Activated CD8-positive, alpha-beta T cell treated with anti-CD3 and anti-CD28 coated beads for 36 hours (primary cell): ENCODE results near the gene SBF1. TPM values are rescaled to one million over a fixed set of nuclear protein-coding genes. Genes with fewer than 3 reads are reported as not detected.

ENCODE experiments used
- ATAC-seq: fragments of 200-7000 bp; cut with Tn5 transposase; one replicate; pipeline ENCODE4 v1.10.0; 2021; ENCODE audit warnings: mild to moderate bottlenecking, moderate library complexity
- CTCF ChIA-PET: fragments of 350-600 bp; sonication (Branson Sonifier 250); formaldehyde crosslinking; loops from one replicate; lab custom pipeline; 2021; ENCODE audit warnings: antibody characterized with exemption; lab: Charles Lee
- POLR2A ChIA-PET: fragments of 350-600 bp; sonication (Branson Sonifier 250); formaldehyde crosslinking; loops from one replicate; lab custom pipeline; 2021; ENCODE audit warnings: antibody characterized with exemption; lab: Charles Lee
- DNase-seq: peaks from one replicate; pipeline ENCODE4 v3.0.0-alpha.2; 2020
- H3K27ac Mint-ChIP-seq: one replicate; pipeline ENCODE4 v1.8.0; 2021; ENCODE audit warnings: mild to moderate bottlenecking, mixed read lengths
- H3K27me3 Mint-ChIP-seq: one replicate; pipeline ENCODE4 v1.8.0; 2021; ENCODE audit warnings: mixed read lengths
- H3K36me3 Mint-ChIP-seq: one replicate; pipeline ENCODE4 v1.8.0; 2021; ENCODE audit warnings: low read depth, mixed read lengths
- H3K4me1 Mint-ChIP-seq: one replicate; pipeline ENCODE4 v1.8.0; 2021; ENCODE audit warnings: low read depth, mixed read lengths
- H3K4me3 Mint-ChIP-seq: one replicate; pipeline ENCODE4 v1.8.0; 2021; ENCODE audit warnings: mild to moderate bottlenecking, moderate library complexity, mixed read lengths
- H3K9me3 Mint-ChIP-seq: one replicate; pipeline ENCODE4 v1.8.0; 2021; ENCODE audit warnings: mixed read lengths
- intact Hi-C: fragments of 100-400 bp; cut with micrococcal nuclease; formaldehyde crosslinking; loops from one replicate; pipeline ENCODE4 v1.10.0; 2022
- total RNA-seq, 2 experiments: library from RNA; stranded (reverse); gene quantifications; one replicate each; pipeline ENCODE4 v1.2.3, GENCODE V29; 2021
- TF ChIP-seq, protein P1 (sequence below): fragments of 200-600 bp; IDR thresholded peaks from one replicate; pipeline ENCODE4 v1.8.0; 2022; ENCODE audit warnings: antibody characterized with exemption, mild to moderate bottlenecking

SBF1 gene
- 100 to 1,000 TPM; 120 TPM for total RNA-seq

DNA sequence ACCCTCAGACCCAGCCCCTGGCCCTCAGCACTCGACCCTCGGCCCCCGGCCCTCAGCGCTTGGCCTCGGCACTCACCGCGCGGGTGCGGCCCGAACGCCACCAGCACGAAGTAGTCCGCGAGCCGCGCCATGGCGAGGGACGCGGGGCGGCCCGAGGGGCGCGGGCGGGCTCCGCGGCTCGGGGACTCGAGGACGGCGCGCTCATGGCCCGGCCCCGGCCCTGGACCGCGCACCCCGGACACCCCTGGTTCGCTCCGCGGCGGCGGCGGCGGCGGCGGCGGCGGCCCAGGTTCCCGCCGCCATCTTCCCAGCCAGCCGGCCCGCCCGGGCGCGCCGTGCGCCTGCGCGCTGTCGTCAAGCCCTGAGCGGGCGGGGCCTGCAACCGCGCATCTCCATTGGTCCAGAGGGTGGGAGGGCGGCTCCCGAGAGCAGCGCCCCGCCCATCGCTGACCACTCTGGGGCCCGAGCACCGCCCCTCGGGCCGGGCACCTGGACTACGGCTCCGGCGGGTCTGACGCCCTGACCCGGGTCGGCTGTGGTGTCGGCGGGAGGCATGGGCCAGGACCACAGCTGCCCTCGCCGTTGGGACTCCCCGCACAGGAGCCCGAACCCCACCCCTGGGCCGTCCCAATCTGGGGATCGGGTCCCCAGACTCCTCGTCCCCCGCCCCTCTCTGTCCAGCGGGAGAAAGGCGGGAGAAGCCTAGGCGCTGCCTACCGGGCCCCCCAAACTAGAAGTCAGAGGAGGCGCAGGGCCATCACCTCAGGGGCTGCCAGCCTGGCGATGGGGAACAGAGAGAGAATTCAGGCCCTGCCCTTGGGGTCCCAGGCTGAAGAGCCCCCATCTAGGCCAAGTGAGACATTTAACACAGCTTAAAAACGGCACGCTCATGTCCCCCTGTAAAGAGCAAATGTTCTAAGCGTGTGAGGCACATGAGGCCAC is at the start of gene SBF1:
Gene SBF1, minus strand, starts transcription at position 326 of the 942 bp plus-strand sequence. Its CDS starts 195 bp downstream, at position 131.
- Mint-ChIP-seq H3K36me3 (peaks cover 1% of the 10 kb centered on the region), H3K4me1 (peaks cover 46% of the 10 kb centered on the region), H3K27me3 (peaks cover 2% of the 10 kb centered on the region), H3K9me3 (no peaks in the 10 kb centered on the region), H3K27ac (peak within 1 kb of the TSS; percentile 95), H3K4me3 (peak within 1 kb of the TSS; percentile 99)
- ChIA-PET POLR2A (interaction anchor here (0.6 to 3.8 kb wide), 3 partner anchors 35 to 77 kb away, joined by 3 to 21 read pairs (median 8); partner anchors contain the start of gene SCO2), CTCF (interaction anchor here (0.5 to 3.9 kb wide), 3 partner anchors 51 to 146 kb away, joined by 3 to 15 read pairs (median 13); partner anchors contain the start of gene SCO2)
- ATAC-seq (peak; percentile 76), DNase-seq (peak; percentile 91)
- intact Hi-C loops = no loop called here
- TF ChIP-seq, protein P1, sequence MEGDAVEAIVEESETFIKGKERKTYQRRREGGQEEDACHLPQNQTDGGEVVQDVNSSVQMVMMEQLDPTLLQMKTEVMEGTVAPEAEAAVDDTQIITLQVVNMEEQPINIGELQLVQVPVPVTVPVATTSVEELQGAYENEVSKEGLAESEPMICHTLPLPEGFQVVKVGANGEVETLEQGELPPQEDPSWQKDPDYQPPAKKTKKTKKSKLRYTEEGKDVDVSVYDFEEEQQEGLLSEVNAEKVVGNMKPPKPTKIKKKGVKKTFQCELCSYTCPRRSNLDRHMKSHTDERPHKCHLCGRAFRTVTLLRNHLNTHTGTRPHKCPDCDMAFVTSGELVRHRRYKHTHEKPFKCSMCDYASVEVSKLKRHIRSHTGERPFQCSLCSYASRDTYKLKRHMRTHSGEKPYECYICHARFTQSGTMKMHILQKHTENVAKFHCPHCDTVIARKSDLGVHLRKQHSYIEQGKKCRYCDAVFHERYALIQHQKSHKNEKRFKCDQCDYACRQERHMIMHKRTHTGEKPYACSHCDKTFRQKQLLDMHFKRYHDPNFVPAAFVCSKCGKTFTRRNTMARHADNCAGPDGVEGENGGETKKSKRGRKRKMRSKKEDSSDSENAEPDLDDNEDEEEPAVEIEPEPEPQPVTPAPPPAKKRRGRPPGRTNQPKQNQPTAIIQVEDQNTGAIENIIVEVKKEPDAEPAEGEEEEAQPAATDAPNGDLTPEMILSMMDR = no peak

DNA sequence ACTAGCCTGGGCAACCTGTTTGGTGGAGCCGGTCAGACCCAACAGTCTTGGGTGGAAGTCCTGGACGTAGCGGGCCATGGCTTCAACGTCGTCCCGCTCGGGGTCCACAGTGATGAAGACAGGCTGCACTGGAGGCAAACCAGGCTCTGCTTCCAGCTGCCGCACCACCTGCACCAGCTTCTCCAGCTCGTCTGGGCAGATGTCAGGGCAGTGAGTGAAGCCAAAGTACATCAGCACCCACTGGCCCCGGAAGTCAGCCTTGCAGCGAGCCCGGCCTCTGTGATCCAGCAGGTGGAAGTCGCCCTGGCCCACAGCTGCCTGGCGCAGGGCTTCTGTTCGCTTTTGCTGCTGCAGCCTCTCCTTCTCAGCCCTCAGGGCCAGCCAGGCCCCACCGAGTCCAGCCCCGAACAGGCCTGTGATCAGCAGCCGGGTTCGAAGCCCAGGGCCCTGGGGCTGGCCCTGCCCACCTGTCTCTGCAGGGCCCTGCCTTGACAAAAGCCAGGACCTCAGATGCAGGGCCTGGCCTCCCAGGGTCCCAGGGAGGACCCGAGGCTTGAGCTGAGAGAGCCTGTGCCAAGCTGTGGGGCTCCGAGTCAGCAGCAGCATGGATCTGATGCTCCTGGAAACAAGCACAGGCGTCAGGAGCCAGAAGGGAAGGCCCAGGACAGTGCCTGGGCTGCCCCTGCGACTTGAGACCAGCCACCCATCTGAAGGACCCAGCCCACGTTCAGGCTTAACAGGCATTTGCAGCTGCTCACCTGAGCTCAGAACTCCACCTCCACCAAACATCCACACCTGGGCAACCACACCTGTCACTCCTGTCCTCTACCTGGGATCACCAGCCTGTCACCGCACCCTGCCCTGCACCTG is 49.2 kb upstream of the SBF1 start:
- no peaks in the 10 kb centered on the region for H3K9me3 Mint-ChIP-seq
- CTCF ChIA-PET = interaction anchor here (1.4 to 4.3 kb wide), 10 partner anchors 9 to 318 kb away, joined by 3 to 80 read pairs (median 21); partner anchors contain the start of genes KLHDC7B, LMF2, NCAPH2 and SYCE3

DNA sequence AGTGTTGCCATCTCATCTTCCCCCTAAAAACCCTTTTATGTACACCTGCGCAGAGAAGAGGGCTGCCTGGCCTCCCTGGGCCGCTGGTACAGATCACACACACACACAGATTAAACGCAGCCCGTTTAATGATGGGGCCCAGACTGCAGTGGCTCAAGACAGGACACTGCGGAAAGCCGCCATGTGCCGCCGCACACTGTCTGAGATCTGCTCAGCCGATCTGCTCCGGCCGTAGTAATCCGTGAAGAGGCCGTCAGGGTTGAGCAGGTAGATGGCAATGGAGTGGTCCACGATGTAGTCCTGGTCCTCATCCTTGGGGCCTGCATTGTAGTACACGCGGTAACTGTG is 48.6 kb upstream of the SBF1 start:
- Mint-ChIP-seq H3K27ac (no peak overlapping the region), H3K4me3 (peak overlapping the region; percentile 94), H3K9me3 (no peaks in the 10 kb centered on the region), H3K27me3 (no peaks in the 10 kb centered on the region), H3K4me1 (peaks cover 23% of the 10 kb centered on the region), H3K36me3 (peaks cover 31% of the 10 kb centered on the region)
- TF ChIP-seq, protein P1 = no peak
- intact Hi-C loops = no loop called here
- DNase-seq (no peak), ATAC-seq (no peak)
- CTCF ChIA-PET = no interaction called here
- POLR2A ChIA-PET = interaction anchor here (0.8 to 5.8 kb wide), 7 partner anchors 8 to 97 kb away, joined by 3 to 111 read pairs (median 21); partner anchors contain the start of genes LMF2, NCAPH2, SBF1 and SYCE3

More for the DNA sequence above, 49.2 kb upstream of the SBF1 start:
- TF ChIP-seq, protein P1 = no peak
- H3K27me3 Mint-ChIP-seq = no peaks in the 10 kb centered on the region
- intact Hi-C loops = no loop called here
- H3K36me3 Mint-ChIP-seq = peaks cover 36% of the 10 kb centered on the region
- no peak for ATAC-seq
- H3K4me1 Mint-ChIP-seq = peaks cover 25% of the 10 kb centered on the region
- peak overlapping the region; percentile 94 for H3K4me3 Mint-ChIP-seq
- no peak for DNase-seq
- POLR2A ChIA-PET = interaction anchor here (0.8 to 6.7 kb wide), 16 partner anchors 8 to 333 kb away, joined by 3 to 175 read pairs (median 20); partner anchors contain the start of genes CHKB, KLHDC7B, LMF2 and NCAPH2
- peak overlapping the region; percentile 86 for H3K27ac Mint-ChIP-seq

DNA sequence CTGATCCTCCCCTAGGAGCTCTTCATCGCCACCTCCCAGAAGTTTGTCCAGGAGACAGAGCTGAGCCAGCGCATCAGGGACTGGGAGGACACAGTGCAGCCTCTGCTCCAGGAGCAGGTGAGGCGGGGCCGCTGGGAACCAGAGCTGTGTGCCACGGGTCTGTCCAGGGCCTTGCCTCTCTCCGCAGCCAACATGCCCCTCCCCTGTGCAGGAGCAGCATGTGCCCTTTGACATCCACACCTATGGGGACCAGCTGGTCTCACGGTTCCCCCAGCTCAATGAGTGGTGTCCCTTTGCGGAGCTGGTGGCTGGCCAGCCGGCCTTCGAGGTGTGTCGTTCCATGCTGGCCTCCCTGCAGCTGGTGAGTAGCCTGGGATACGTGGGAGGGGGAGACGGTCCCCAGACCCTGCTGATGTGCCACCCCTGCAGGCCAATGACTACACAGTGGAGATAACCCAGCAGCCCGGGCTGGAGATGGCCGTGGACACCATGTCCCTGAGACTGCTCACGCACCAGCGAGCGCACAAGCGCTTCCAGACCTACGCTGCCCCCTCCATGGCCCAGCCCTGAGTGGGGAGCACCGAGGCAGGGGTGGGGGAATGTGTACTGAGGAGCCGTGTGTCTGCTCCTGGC is 48.1 kb upstream of the SBF1 start:
- TF ChIP-seq, protein P1 = no peak
- Mint-ChIP-seq H3K27me3 (no peaks in the 10 kb centered on the region), H3K4me3 (peak overlapping the region; percentile 94), H3K36me3 (peaks cover 30% of the 10 kb centered on the region), H3K27ac (no peak overlapping the region), H3K9me3 (no peaks in the 10 kb centered on the region), H3K4me1 (peaks cover 19% of the 10 kb centered on the region)
- DNase-seq (no peak), ATAC-seq (no peak)
- intact Hi-C loops = no loop called here
- CTCF ChIA-PET = interaction anchor here (1.3 kb wide), 1 partner anchor 40 kb away, joined by 4 read pairs; the partner anchor contains the start of gene SYCE3
- POLR2A ChIA-PET = interaction anchor here (0.6 to 5.3 kb wide), 6 partner anchors 8 to 79 kb away, joined by 3 to 111 read pairs (median 4); partner anchors contain the start of genes KLHDC7B, LMF2, NCAPH2 and SYCE3
